Jurkat, Clone E6-1 (cell line): ENCODE results near the gene TLR4.

Source experiments
- DNase-seq: peaks from one replicate; pipeline ENCODE4 v3.0.0-alpha.2; 2011; ENCODE audit warnings: low read depth, low spot score
- H3K4me3 ChIP-seq: 2 replicates; pipeline ENCODE4 v1.5.1; 2011; ENCODE audit warnings: mild to moderate bottlenecking, low read length, control low read depth, moderate library complexity

The TLR4 gene

GRCh38 chr9:117739206-117739605 lies 35.0 kb downstream of the TLR4 start:
- no peak overlapping the region for H3K4me3 ChIP-seq
- DNase-seq = no peak

GRCh38 chr9:117739624-117740347 lies 35.6 kb downstream of the TLR4 start:
- H3K4me3 ChIP-seq = no peak overlapping the region
- no peak for DNase-seq

DNA sequence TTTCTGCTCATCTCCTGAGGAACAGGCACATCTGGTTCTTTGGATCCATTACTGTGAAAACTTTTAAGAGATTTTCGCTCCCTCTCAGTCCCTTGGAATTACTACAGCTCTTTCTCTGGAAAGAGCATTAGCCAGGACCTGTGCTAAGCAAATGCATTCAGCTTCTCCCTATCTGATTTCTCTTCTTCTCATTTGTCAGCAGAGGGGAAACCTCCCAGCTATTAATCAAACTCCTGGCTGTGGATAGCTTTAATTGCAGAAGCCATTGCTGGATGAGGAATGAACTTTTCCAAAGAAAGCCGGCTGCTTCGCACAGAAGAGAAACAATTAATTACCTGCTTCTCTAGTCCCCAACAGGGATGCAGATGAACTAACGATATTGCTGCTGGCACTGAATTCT lies 37.9 kb downstream of the TLR4 start:
- DNase-seq = no peak
- no peak overlapping the region for H3K4me3 ChIP-seq

DNA sequence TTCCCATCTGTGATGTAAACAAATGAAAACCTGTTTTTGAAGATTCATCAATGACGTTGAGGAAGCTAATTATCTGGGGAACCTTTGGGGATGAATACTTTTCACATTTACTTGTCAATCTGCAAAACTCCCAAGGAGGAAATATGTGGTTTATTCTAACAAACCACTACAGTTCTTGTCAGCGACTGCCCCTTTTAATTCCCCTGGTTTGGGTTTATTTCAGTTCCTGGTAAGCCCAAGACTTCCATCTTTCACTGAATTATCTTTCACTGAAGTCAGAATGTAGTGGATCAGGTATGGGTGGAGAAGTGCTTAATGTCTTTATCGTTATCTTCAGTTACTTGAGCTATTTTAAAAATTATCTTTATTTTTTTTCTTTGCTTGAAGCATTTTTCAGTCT lies 40.2 kb downstream of the TLR4 start:
- H3K4me3 ChIP-seq = no peak overlapping the region
- DNase-seq = no peak

DNA sequence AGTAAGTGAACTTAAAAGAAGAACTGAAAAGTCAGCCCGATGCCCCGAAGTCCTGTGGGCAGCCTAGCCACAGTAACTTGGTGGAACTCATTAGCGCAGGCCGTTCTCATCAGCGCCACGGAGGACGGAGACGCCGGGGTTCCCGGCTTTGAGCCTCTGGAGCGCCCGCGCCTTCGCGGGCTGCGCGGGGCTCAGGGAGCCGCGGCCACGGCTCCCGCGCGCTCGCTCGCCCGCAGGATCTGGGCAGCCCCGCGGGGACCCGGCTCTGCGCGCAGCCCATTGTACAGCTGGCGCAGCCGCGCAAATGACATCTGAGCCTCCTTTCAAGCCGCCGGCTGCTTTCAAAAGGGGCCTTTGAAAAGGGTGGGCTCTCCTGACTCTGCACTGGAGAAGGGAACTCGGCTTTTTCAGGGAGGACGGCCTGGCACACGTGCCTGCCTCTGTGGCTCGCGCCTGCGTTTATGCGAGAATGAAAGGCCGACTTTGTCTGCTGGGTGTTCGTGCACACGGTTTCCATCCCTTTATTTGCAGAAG lies 40.7 kb downstream of the TLR4 start:
- DNase-seq = no peak
- no peak overlapping the region for H3K4me3 ChIP-seq

DNA sequence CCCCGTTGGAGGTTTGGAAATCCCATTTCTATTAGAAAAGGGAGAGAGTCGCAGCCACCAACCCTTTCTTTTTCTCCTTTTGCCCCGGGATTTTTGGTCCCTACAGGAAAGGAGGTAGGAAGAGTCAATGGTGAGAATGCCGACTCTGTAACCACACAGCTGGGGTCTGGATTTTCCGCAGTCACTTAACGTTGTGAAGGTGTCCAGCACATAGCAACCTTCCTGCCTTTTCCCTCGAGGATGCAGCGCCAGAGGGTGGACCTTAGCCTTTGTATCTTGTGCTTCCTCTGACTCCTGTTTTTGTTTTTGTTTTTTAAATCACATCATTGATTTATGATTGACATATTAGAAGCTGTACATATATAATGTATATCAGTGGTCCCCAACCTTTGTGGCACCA lies 41.4 kb downstream of the TLR4 start:
- DNase-seq = no peak
- H3K4me3 ChIP-seq = no peak overlapping the region

GRCh38 chr9:117746263-117746662 lies 42.1 kb downstream of the TLR4 start:
- no peak for DNase-seq
- no peak overlapping the region for H3K4me3 ChIP-seq

DNA sequence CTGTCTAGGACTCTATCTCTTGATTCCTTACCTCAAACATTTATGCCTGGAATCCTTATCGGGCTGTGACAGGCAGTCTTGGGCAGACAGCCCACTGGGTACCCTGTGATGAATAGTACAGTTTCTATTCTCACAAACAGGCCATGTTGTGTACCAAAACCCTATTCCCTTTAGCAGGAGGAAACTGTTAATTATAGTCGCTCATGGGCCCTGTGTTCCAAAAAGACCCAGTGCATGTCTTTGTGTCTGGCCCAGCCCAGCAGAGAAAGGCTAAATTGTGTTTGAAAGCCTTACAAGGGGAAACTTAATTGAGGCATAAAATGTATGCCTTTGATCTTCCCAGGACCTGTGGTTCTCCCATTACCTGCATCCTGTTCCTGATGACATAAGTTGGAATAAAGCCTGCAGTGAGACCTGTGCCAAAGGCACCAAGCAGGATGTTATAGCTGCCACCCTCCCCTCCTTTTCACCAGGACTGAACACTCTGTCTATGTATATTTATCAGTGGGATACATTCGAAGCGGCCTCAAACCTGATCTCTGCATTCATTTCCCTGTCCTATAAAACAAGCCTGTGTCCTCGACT lies 43.3 kb downstream of the TLR4 start:
- DNase-seq = no peak

GRCh38 chr9:117750401-117750800 lies 46.2 kb downstream of the TLR4 start:
- H3K4me3 ChIP-seq = no peak overlapping the region
- DNase-seq = no peak

More for the DNA sequence above, 43.3 kb downstream of the TLR4 start:
- no peak overlapping the region for H3K4me3 ChIP-seq

DNA sequence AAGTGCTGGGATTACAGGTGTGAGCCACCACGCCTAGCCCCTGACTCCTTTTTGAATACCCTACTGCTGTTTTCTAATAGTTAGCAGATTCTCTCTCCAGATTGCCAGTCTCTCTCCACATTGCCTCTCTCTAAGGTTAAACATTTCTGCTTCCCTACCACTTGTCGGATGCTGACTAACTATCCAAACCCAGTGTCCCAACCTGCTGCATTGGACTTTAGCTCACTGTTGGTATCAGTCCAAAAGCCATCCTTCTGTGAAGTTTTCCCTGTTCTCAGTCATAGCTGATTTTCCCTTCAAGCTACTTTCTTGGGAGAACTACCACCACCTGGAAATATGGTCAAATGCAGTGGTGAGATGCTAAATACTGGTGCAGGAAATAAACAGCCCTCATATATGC lies 48.7 kb downstream of the TLR4 start:
- H3K4me3 ChIP-seq = no peak overlapping the region
- no peak for DNase-seq

DNA sequence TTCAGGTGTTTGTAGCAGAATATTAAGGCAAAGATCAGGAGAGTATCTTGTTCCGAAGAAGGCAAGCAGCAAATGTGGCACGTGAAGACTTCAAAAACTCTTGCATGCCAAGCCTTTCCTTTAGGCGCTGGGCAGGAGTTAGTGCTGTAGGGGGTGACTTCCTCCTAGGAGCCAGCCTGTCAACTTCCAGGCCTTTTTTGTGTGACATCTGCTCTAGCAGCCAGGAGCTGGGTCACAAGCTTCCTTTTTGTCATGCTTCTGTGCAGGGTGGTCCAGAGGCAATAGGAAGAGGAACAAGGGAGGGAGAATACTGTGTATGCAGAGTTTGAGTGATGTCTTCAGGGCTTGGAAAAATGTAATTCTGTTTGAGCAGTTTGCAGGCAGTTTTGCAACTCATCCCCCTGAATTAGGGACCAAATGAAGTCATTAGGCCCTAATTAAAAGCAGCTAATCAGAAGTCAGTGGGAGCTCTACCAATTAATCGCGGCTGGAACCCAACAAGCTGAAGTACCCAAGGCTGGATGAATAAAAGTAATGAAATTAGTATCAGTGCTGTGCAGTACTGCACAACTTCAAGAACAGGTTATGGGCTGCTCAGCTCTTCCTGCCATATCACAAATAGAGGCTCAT lies 53.5 kb downstream of the TLR4 start:
- no peak overlapping the region for H3K4me3 ChIP-seq
- no peak for DNase-seq

DNA sequence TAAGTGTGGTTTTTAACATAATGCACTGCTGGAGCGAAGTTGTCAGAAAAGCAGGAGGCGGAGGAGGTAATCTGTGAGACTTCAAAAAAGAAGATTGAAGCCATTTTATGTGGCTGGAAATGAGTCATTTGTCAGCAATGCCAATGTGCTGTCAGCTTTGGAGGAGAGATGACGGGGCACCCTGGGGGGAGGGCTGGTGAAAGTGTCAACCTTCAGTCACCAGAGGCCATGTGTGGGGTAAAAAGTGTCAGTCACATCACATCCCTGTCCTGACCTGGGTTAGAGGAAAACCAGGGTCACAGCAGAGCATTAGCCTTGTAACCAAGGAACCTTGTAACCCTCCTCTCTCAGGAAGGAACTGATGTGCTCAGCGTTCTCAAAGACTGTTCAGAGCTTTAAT lies 59.1 kb downstream of the TLR4 start:
- H3K4me3 ChIP-seq = no peak overlapping the region
- no peak for DNase-seq

DNA sequence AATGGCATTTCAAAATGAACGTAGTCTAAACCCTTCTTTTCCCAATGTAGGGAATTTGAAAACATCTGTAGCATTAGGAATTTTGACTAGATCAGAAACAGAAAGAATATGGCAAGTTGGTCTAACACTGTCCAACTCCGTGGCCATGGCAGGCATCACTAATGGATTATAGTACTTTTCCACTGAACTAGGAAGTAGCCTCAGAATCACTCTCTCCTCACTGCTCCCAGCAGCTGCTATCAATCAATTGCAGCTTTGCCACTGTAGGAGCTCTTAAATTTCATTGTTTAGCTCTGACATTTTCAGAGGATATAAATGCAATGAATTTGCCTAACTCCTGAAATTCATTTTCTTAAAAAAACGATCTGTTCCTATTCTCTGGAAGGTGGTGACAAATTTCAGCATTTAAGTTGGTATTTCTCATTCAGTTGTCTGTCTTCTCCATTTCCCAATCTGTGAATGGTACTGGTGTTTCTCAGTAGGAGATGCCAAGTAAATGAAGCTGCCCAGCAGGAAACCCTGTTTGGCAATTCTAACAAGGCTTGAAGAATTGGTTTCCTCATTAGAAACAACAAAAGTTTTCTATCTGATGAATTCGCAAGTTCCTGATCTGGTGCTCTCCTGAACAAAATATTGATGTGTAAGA lies 64.7 kb downstream of the TLR4 start:
- no peak overlapping the region for H3K4me3 ChIP-seq
- no peak for DNase-seq

- no peak for DNase-seq
- H3K4me3 ChIP-seq = no peak overlapping the region
Measured at GRCh38 chr9:117771136-117771535, 66.9 kb downstream of the TLR4 start.

DNA sequence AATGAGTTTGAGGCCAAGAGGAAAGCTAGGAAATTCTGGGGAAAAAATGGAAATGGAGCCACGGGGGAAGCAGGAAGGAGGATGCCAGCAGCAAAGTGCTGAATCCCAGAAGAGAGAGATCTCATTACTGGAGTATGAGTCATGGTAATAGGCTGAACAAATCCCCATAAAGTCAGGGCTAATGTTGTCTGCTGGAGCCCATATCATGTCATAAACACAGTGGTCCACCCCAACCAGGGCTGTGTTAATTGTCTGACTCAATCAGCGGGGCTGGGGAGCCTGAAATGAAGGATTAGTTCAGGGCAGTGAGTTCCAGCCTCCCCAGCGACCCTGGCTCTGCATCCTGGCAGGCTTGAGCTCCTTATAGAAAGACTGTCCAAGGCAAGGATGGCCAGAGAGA lies 68.8 kb downstream of the TLR4 start:
- DNase-seq = no peak

More for the DNA sequence above, 68.8 kb downstream of the TLR4 start:
- no peak overlapping the region for H3K4me3 ChIP-seq
